HG03097 (cell line): ENCODE data around the gene DNAJA4.

Source experiments
- ATAC-seq: cut with Tn5 transposase; IDR thresholded peaks from one replicate; pipeline ENCODE4 v1.9.1; 2021; ENCODE audit not compliant: unreplicated experiment, low FRiP score

Gene DNAJA4

GRCh38 chr15:78264304-78265136 lies at the start of gene DNAJA4:
DNAJA4 (plus strand) TSS chr15:78264562; CDS start chr15:78264764, 202 bp downstream.
- ATAC-seq = no peak

- no peak for ATAC-seq
Measured at GRCh38 chr15:78216276-78217104, 47.9 kb upstream of the DNAJA4 start.

GRCh38 chr15:78220713-78221112 lies 43.6 kb upstream of the DNAJA4 start:
- ATAC-seq = no peak

GRCh38 chr15:78222745-78223395 lies 41.5 kb upstream of the DNAJA4 start:
- ATAC-seq = no peak

- ATAC-seq = no peak
Measured at GRCh38 chr15:78223396-78224022, 40.9 kb upstream of the DNAJA4 start.

- no peak for ATAC-seq
Measured at GRCh38 chr15:78224023-78224411, 40.3 kb upstream of the DNAJA4 start.

GRCh38 chr15:78225783-78226541 lies 38.4 kb upstream of the DNAJA4 start:
- ATAC-seq = no peak

- ATAC-seq = no peak
Measured at GRCh38 chr15:78228356-78228996, 35.9 kb upstream of the DNAJA4 start.

- ATAC-seq = no peak
Measured at GRCh38 chr15:78229431-78230406, 34.6 kb upstream of the DNAJA4 start.

- no peak for ATAC-seq
Measured at GRCh38 chr15:78232951-78233350, 31.4 kb upstream of the DNAJA4 start.

- no peak for ATAC-seq
Measured at GRCh38 chr15:78233496-78233895, 30.9 kb upstream of the DNAJA4 start.

GRCh38 chr15:78234515-78235040 lies 29.8 kb upstream of the DNAJA4 start, which contains the start of gene ACSBG1:
ACSBG1 (minus strand) TSS chr15:78234565; CDS start chr15:78234501, 64 bp downstream.
- no peak for ATAC-seq

GRCh38 chr15:78236491-78236890 lies 27.9 kb upstream of the DNAJA4 start:
- no peak for ATAC-seq

- ATAC-seq = no peak
Measured at GRCh38 chr15:78237146-78237545, 27.2 kb upstream of the DNAJA4 start.

GRCh38 chr15:78239811-78240210 lies 24.6 kb upstream of the DNAJA4 start:
- no peak for ATAC-seq

GRCh38 chr15:78241017-78241416 lies 23.3 kb upstream of the DNAJA4 start:
- ATAC-seq = no peak

- no peak for ATAC-seq
Measured at GRCh38 chr15:78242128-78242527, 22.2 kb upstream of the DNAJA4 start.

- no peak for ATAC-seq
Measured at GRCh38 chr15:78243058-78243457, 21.3 kb upstream of the DNAJA4 start.
